Thymus (tissue), 11 donors: ENCODE measurements around the gene LRMDA. TPM values are rescaled to one million over a fixed set of nuclear protein-coding genes. Genes with fewer than 3 reads are reported as not detected.

Source experiments
- DNase-seq, 9 donors: peaks; one replicate each; pipeline ENCODE4 v3.0.0-alpha.2; 2013; ENCODE audit warnings: low spot score in 9 of 9, low read depth in 6 of 9, missing footprints in 1 of 9
- H3K27ac ChIP-seq, 2 donors: one replicate each; pipeline ENCODE4 v1.5.1; 2013; ENCODE audit warnings: control low read depth in 1 of 2, low read depth in 1 of 2, low read length in 1 of 2, mild to moderate bottlenecking in 1 of 2, moderate library complexity in 1 of 2
- H3K27me3 ChIP-seq, 2 donors: one replicate each; pipeline ENCODE4 v1.5.1; 2013; ENCODE audit warnings: low read length in 1 of 2; ENCODE audit not compliant: control insufficient read depth in 2 of 2, insufficient read depth in 1 of 2
- H3K36me3 ChIP-seq, 2 donors: one replicate each; pipeline ENCODE4 v1.5.1; 2013; ENCODE audit warnings: low read length in 1 of 2, mild to moderate bottlenecking in 1 of 2, moderate library complexity in 1 of 2; ENCODE audit not compliant: control insufficient read depth in 2 of 2, insufficient read depth in 2 of 2
- H3K4me1 ChIP-seq, 2 donors: one replicate each; pipeline ENCODE4 v1.5.1; 2013; ENCODE audit warnings: low read length in 2 of 2; ENCODE audit not compliant: control insufficient read depth in 2 of 2, insufficient read depth in 2 of 2
- H3K4me3 ChIP-seq, 2 donors: one replicate each; pipeline ENCODE4 v1.5.1; 2013; ENCODE audit warnings: low read length in 2 of 2, control low read depth in 1 of 2, mild to moderate bottlenecking in 1 of 2
- H3K9me3 ChIP-seq, 2 donors: one replicate each; pipeline ENCODE4 v1.5.1; 2013; ENCODE audit warnings: low read length in 1 of 2, mild to moderate bottlenecking in 1 of 2; ENCODE audit not compliant: control insufficient read depth in 2 of 2, insufficient read depth in 1 of 2
- WGBS: extraction: QIAGEN DNeasy Blood & Tissue Kit; methylation state at CpG from one replicate; pipeline ENCODE4 v1.1.7; 2013; 5-methylcytosine and 5-hydroxymethylcytosine counted together
- polyA plus RNA-seq: library from polyadenylated mRNA; stranded (reverse); fragments of 200-250 nt; gene quantifications from one replicate; pipeline ENCODE4 v1.2.3, GENCODE V29; 2013
- total RNA-seq: library from RNA; stranded (reverse); fragments of 120-200 nt; gene quantifications from one replicate; pipeline ENCODE4 v1.2.4, GENCODE V29; 2013
- donor health status: healthy.

The LRMDA gene
- total and polyA plus RNA-seq, 2 donors = 2.5 to 4.6 TPM

DNA sequence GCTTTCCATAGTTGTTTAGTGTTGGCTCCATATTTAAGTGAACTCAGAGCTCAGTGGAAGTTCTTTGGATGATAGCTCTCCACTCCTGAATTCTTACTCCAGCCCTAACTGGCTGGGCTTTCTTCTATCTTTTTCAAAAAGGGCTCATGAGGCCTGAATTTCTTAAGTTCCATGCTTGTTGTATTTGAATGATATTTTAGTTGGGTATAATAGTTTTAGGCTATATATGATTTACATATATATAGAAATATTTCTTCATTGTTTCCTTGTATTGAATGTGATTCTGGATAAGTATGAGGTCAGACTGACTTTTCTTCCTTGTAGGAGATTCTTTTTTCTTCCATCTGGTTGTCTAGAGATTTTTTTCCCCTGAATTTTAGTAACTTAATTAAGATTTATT lies 843.5 kb downstream of the LRMDA start:
- no peak for DNase-seq
- H3K9me3 ChIP-seq = no peaks in the 10 kb centered on the region
- no peaks in the 10 kb centered on the region for H3K36me3 ChIP-seq
- no peak overlapping the region for H3K27ac ChIP-seq
- H3K27me3 ChIP-seq = no peaks in the 10 kb centered on the region
- H3K4me1 ChIP-seq = no peaks in the 10 kb centered on the region
- no peak overlapping the region for H3K4me3 ChIP-seq

GRCh38 chr10:76278811-76279460 lies 847.5 kb downstream of the LRMDA start:
- Histone ChIP-seq H3K27ac (no peak overlapping the region), H3K4me1 (no peaks in the 10 kb centered on the region)
- WGBS = 79% methylated on average over 1 of the region's 1 CpG

GRCh38 chr10:76281659-76282058 lies 850.2 kb downstream of the LRMDA start:
- Histone ChIP-seq H3K9me3 (no peaks in the 10 kb centered on the region), H3K36me3 (no peaks in the 10 kb centered on the region), H3K27me3 (no peaks in the 10 kb centered on the region), H3K4me1 (no peaks in the 10 kb centered on the region), H3K27ac (no peak overlapping the region), H3K4me3 (no peak overlapping the region)
- no peak for DNase-seq

More at GRCh38 chr10:76278811-76279460, 847.5 kb downstream of the LRMDA start:
- no peak for DNase-seq
- Histone ChIP-seq H3K4me3 (no peak overlapping the region), H3K27me3 (no peaks in the 10 kb centered on the region), H3K9me3 (no peaks in the 10 kb centered on the region), H3K36me3 (no peaks in the 10 kb centered on the region)

DNA sequence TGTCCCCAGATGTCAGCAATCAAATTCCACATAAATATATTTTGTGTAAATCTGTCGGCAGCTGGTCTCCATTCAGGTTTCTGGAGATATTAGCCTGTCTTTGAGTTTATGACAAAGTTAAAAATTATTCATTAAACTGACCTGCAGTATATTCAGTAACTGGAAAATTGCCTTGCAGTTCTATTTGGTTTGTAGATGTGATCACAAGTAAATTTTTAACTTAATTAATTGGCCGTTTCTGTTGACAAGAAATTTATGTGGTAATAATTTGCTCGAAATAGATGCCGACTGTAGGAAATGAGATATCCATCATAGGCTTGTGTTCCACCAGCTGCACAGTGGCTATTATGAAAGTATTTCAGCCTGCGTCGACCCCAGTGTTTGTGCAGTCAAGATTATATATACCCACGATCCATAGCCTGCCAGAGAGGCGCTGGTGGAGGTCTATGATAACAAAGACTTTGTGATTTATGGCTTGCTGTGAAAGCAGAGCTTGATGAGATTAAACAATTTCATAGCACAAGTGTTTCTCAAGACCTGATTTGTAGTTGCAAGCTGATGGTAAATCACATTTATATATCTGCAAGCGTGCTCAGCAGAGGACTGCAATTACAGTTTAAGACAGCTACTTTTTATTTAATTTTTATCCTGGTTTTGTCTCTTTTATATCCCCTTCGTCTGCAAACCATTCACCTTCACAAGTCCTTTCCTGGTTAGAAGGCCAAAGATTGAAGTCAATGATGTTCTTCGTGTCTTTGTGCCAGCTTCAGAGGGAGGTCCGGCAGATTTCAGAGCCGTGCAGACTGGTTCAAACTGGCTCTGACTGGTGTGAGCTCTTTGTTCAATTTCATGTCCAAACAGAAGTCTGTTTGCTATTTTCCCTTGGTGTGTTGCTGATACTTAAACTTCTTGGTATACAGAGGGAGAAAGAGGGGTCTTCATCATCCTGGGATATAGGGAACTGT lies 850.9 kb downstream of the LRMDA start:
- Histone ChIP-seq H3K36me3 (no peaks in the 10 kb centered on the region), H3K4me3 (no peak overlapping the region), H3K4me1 (no peaks in the 10 kb centered on the region), H3K27me3 (no peaks in the 10 kb centered on the region), H3K9me3 (no peaks in the 10 kb centered on the region), H3K27ac (no peak overlapping the region)
- WGBS = 27% methylated on average over 13 of the region's 13 CpGs
- no peak for DNase-seq

DNA sequence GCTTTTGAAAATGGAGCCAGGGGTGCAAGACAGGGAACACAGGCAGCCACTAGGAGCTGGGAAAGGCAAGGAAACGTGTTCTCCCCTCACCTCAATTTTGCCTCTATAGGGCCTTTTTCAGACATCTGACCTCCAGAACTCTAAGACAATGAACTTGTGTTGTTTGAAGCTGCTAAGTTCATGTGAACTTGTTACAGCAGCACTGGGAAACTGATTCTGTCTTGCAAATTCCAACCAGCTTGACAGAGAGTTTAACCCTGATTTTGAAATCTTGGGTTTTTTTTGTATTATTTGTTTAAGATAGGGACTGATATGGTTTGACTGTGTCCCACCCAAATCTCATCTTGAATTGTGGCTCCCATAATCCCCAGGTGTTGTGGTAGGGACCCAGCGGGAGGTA lies 852.9 kb downstream of the LRMDA start:
- H3K9me3 ChIP-seq = no peaks in the 10 kb centered on the region
- 96% methylated on average over 2 of the region's 2 CpGs for WGBS
- H3K27ac ChIP-seq = no peak overlapping the region
- no peak overlapping the region for H3K4me3 ChIP-seq
- no peaks in the 10 kb centered on the region for H3K27me3 ChIP-seq
- no peaks in the 10 kb centered on the region for H3K36me3 ChIP-seq
- H3K4me1 ChIP-seq = no peaks in the 10 kb centered on the region
- DNase-seq = no peak

- Histone ChIP-seq H3K9me3 (no peaks in the 10 kb centered on the region), H3K36me3 (no peaks in the 10 kb centered on the region)
- WGBS = 83% methylated on average over 1 of the region's 1 CpG
These were observed 853.6 kb downstream of the LRMDA start for GRCh38 chr10:76285012-76285411.

DNA sequence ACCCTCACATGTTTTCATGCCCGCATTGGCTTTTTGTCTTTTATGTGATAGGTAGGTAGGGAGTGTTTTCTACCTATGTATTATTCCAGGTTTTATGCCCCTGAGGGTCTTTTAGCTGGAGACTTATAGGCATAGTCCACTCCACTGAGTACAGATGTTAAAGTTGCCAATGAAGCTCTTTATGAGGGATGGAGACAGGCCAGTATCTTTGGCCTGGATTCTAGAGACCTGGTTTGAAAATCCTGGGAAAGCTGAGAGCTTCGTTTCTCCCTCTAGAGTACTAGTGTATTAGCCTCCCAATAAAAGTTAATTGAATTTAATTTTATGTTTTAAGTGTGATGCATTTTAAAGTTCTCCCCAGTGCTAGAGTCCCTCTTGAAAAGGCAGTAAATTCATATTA lies 854.1 kb downstream of the LRMDA start:
- no peaks in the 10 kb centered on the region for H3K4me1 ChIP-seq
- H3K36me3 ChIP-seq = no peaks in the 10 kb centered on the region
- H3K27me3 ChIP-seq = no peaks in the 10 kb centered on the region
- no peak for DNase-seq
- no peaks in the 10 kb centered on the region for H3K9me3 ChIP-seq
- H3K4me3 ChIP-seq = no peak overlapping the region
- no peak overlapping the region for H3K27ac ChIP-seq
- 91% methylated on average over 2 of the region's 2 CpGs for WGBS

More at GRCh38 chr10:76285012-76285411, 853.6 kb downstream of the LRMDA start:
- no peaks in the 10 kb centered on the region for H3K27me3 ChIP-seq
- no peak overlapping the region for H3K4me3 ChIP-seq
- no peak overlapping the region for H3K27ac ChIP-seq
- H3K4me1 ChIP-seq = no peaks in the 10 kb centered on the region
- no peak for DNase-seq

DNA sequence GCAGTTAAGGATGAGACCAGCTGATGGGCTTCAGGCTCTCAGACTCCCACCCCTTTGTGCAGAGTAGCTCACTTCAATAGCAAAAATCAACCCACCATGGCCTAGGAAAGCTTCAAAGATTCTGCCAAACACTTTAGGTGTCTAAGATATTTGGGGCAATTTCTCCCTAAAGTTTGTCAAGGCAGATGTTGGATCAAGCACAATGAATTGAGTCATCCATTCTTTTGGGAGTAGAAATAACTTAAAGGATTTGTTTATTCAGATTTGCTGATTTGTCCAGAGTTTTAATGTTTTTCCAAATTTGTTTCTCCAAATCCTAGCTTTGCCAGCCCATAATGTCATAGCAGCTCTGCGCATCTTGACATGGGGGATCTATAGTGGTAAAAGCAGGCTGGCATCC lies 855.1 kb downstream of the LRMDA start:
- H3K36me3 ChIP-seq = no peaks in the 10 kb centered on the region
- no peak overlapping the region for H3K4me3 ChIP-seq
- no peaks in the 10 kb centered on the region for H3K9me3 ChIP-seq
- no peak overlapping the region for H3K27ac ChIP-seq
- 0% methylated on average over 1 of the region's 1 CpG for WGBS
- DNase-seq = no peak
- H3K27me3 ChIP-seq = no peaks in the 10 kb centered on the region
- no peaks in the 10 kb centered on the region for H3K4me1 ChIP-seq

- WGBS = 92% methylated on average over 3 of the region's 3 CpGs
- DNase-seq = no peak
- H3K27ac ChIP-seq = no peak overlapping the region
- no peaks in the 10 kb centered on the region for H3K4me1 ChIP-seq
- no peaks in the 10 kb centered on the region for H3K36me3 ChIP-seq
- H3K4me3 ChIP-seq = no peak overlapping the region
- H3K9me3 ChIP-seq = no peaks in the 10 kb centered on the region
- H3K27me3 ChIP-seq = no peaks in the 10 kb centered on the region
These were observed 856.4 kb downstream of the LRMDA start for GRCh38 chr10:76287856-76288255.
